ENCODE results near the gene RBKS.

DNA sequence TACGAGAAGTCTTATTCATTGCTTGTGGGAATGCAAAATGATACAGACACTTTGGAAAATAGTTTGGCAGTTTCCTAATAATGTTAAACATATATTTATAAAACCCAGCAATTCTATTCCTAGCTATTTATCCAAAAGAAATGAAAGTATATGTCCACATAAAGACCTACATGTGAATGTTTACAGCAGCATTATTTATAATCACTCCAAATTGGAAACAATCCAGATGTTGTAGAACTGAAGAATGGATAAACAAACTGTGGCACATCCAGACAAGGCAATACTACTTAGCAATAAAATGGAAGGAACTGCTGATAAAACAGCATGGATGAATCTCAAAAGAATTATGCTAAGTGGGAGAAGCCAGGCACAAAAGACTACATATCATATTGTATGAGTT, 99.4 kb downstream of the RBKS start:
- TF ChIP-seq, protein P1, sequence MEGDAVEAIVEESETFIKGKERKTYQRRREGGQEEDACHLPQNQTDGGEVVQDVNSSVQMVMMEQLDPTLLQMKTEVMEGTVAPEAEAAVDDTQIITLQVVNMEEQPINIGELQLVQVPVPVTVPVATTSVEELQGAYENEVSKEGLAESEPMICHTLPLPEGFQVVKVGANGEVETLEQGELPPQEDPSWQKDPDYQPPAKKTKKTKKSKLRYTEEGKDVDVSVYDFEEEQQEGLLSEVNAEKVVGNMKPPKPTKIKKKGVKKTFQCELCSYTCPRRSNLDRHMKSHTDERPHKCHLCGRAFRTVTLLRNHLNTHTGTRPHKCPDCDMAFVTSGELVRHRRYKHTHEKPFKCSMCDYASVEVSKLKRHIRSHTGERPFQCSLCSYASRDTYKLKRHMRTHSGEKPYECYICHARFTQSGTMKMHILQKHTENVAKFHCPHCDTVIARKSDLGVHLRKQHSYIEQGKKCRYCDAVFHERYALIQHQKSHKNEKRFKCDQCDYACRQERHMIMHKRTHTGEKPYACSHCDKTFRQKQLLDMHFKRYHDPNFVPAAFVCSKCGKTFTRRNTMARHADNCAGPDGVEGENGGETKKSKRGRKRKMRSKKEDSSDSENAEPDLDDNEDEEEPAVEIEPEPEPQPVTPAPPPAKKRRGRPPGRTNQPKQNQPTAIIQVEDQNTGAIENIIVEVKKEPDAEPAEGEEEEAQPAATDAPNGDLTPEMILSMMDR (IDR thresholded peaks at IDR 0.05): no peak
- no peak for TF ChIP-seq POLR2A (IDR thresholded peaks at IDR 0.05)

All from thyroid gland (tissue), 4 donors.